Measurements from ENCODE around the gene TMEM184A.

Gene TMEM184A

GRCh38 chr7:1553512-1554210 is 2.3 kb downstream of the TMEM184A start:
- no peak for DNase-seq

- no peak for DNase-seq
Measured at GRCh38 chr7:1552200-1552599, 3.8 kb downstream of the TMEM184A start.

GRCh38 chr7:1550846-1551155 is 5.2 kb downstream of the TMEM184A start:
- DNase-seq, result no peak

GRCh38 chr7:1550005-1550845 is 5.8 kb downstream of the TMEM184A start:
- DNase-seq, result no peak

GRCh38 chr7:1549357-1550004 is 6.5 kb downstream of the TMEM184A start:
- no peak for DNase-seq

- DNase-seq, result no peak
Measured at GRCh38 chr7:1548944-1549343, 7.1 kb downstream of the TMEM184A start.

GRCh38 chr7:1548438-1548831 is 7.6 kb downstream of the TMEM184A start:
- no peak for DNase-seq

GRCh38 chr7:1547777-1548437 is 8.1 kb downstream of the TMEM184A start:
- DNase-seq, result no peak

GRCh38 chr7:1546909-1547776 is 8.9 kb downstream of the TMEM184A start:
- DNase-seq, result no peak

- DNase-seq, result no peak
Measured at GRCh38 chr7:1546274-1546908, 9.6 kb downstream of the TMEM184A start.

GRCh38 chr7:1545417-1546246 is 10.4 kb downstream of the TMEM184A start:
- DNase-seq, result no peak

- DNase-seq, result no peak
Measured at GRCh38 chr7:1544896-1545416, 11.0 kb downstream of the TMEM184A start.

GRCh38 chr7:1544178-1544895 is 11.7 kb downstream of the TMEM184A start:
- DNase-seq, result no peak

GRCh38 chr7:1543826-1544177 is 12.2 kb downstream of the TMEM184A start:
- DNase-seq, result no peak

GRCh38 chr7:1542841-1543747 is 12.9 kb downstream of the TMEM184A start:
- no peak for DNase-seq

- no peak for DNase-seq
Measured at GRCh38 chr7:1542329-1542728, 13.7 kb downstream of the TMEM184A start.

GRCh38 chr7:1541431-1542162 is 14.4 kb downstream of the TMEM184A start:
- DNase-seq, result no peak

Data from anterior cingulate cortex (tissue), 58 donors.